Measurements from ENCODE around the gene HNRNPC.
A peak's percentile ranks its signal among the peaks of the same experiment; 100 is the strongest.
"Not testable (repeated sequence)": the region's sequence is repeated elsewhere in the genome, so short reads cannot be mapped to it uniquely, and the experiment has no call there.

HNRNPC gene

GRCh38 chr14:21269252-21270046 is at the start of gene HNRNPC:
TSS of gene HNRNPC (minus strand) at chr14:21269442. CDS start at chr14:21234193, 35,249 bp downstream.
- TF ChIP-seq JUND (IDR thresholded peaks at IDR 0.05; ENCODE audit: low read depth): no peak
- in situ Hi-C loops (cut with HindIII; ENCODE audit: low pct_unique_long_range_greater_than_20kb, low sequenced_read_pairs): no loop called here

GRCh38 chr14:21317398-21317797 is 48.2 kb upstream of the HNRNPC start:
- TF ChIP-seq JUND (IDR thresholded peaks at IDR 0.05; ENCODE audit: low read depth): no peak
- in situ Hi-C loops (cut with HindIII; ENCODE audit: low pct_unique_long_range_greater_than_20kb, low sequenced_read_pairs): no loop called here
- DNase-seq (ENCODE audit: low read depth in 1 of 2, low spot score in 1 of 2): no peak

More at GRCh38 chr14:21269252-21270046, at the start of gene HNRNPC:
- peak; percentile 80 to 99 for DNase-seq (ENCODE audit: low read depth in 1 of 2, low spot score in 1 of 2)

GRCh38 chr14:21313512-21313911 is 44.3 kb upstream of the HNRNPC start:
- no peak for DNase-seq (ENCODE audit: low read depth in 1 of 2, low spot score in 1 of 2)
- in situ Hi-C loops (cut with HindIII; ENCODE audit: low pct_unique_long_range_greater_than_20kb, low sequenced_read_pairs): no loop called here
- TF ChIP-seq JUND (IDR thresholded peaks at IDR 0.05; ENCODE audit: low read depth): no peak

GRCh38 chr14:21311614-21312013 is 42.4 kb upstream of the HNRNPC start:
- in situ Hi-C loops (cut with HindIII; ENCODE audit: low pct_unique_long_range_greater_than_20kb, low sequenced_read_pairs): no loop called here
- TF ChIP-seq JUND (IDR thresholded peaks at IDR 0.05; ENCODE audit: low read depth): no peak
- DNase-seq (ENCODE audit: low read depth in 1 of 2, low spot score in 1 of 2): no peak

- no peak for DNase-seq (ENCODE audit: low read depth in 1 of 2, low spot score in 1 of 2)
- in situ Hi-C loops (cut with HindIII; ENCODE audit: low pct_unique_long_range_greater_than_20kb, low sequenced_read_pairs): no loop called here
- TF ChIP-seq JUND (IDR thresholded peaks at IDR 0.05; ENCODE audit: low read depth): no peak
Measured at GRCh38 chr14:21309956-21310355, 40.7 kb upstream of the HNRNPC start.

GRCh38 chr14:21309238-21309636 is 40.0 kb upstream of the HNRNPC start:
- TF ChIP-seq JUND (IDR thresholded peaks at IDR 0.05; ENCODE audit: low read depth): no peak
- in situ Hi-C loops (cut with HindIII; ENCODE audit: low pct_unique_long_range_greater_than_20kb, low sequenced_read_pairs): no loop called here
- DNase-seq (ENCODE audit: low read depth in 1 of 2, low spot score in 1 of 2): no peak

- TF ChIP-seq JUND (IDR thresholded peaks at IDR 0.05; ENCODE audit: low read depth): no peak
- DNase-seq (ENCODE audit: low read depth in 1 of 2, low spot score in 1 of 2): peak; percentile 10 to 96
- in situ Hi-C loops (cut with HindIII; ENCODE audit: low pct_unique_long_range_greater_than_20kb, low sequenced_read_pairs): no loop called here
Measured at GRCh38 chr14:21308479-21309237, 39.4 kb upstream of the HNRNPC start.

GRCh38 chr14:21308132-21308478 is 38.9 kb upstream of the HNRNPC start:
- TF ChIP-seq JUND (IDR thresholded peaks at IDR 0.05; ENCODE audit: low read depth): no peak
- in situ Hi-C loops (cut with HindIII; ENCODE audit: low pct_unique_long_range_greater_than_20kb, low sequenced_read_pairs): no loop called here
- DNase-seq (ENCODE audit: low read depth in 1 of 2, low spot score in 1 of 2): peak in 1 of 2 experiments; percentile 77

- in situ Hi-C loops (cut with HindIII; ENCODE audit: low pct_unique_long_range_greater_than_20kb, low sequenced_read_pairs): no loop called here
- DNase-seq (ENCODE audit: low read depth in 1 of 2, low spot score in 1 of 2): no peak
- no peak for TF ChIP-seq JUND (IDR thresholded peaks at IDR 0.05; ENCODE audit: low read depth)
Measured at GRCh38 chr14:21307637-21308036, 38.4 kb upstream of the HNRNPC start.

GRCh38 chr14:21302836-21303140 is 33.5 kb upstream of the HNRNPC start:
- in situ Hi-C loops (cut with HindIII; ENCODE audit: low pct_unique_long_range_greater_than_20kb, low sequenced_read_pairs); DNase-seq (ENCODE audit: low read depth in 1 of 2, low spot score in 1 of 2): not testable (repeated sequence)

- in situ Hi-C loops (cut with HindIII; ENCODE audit: low pct_unique_long_range_greater_than_20kb, low sequenced_read_pairs): no loop called here
- no peak for DNase-seq (ENCODE audit: low read depth in 1 of 2, low spot score in 1 of 2)
- no peak for TF ChIP-seq JUND (IDR thresholded peaks at IDR 0.05; ENCODE audit: low read depth)
Measured at GRCh38 chr14:21302013-21302835, 33.0 kb upstream of the HNRNPC start.

- in situ Hi-C loops (cut with HindIII; ENCODE audit: low pct_unique_long_range_greater_than_20kb, low sequenced_read_pairs): no loop called here
- no peak for TF ChIP-seq JUND (IDR thresholded peaks at IDR 0.05; ENCODE audit: low read depth)
- DNase-seq (ENCODE audit: low read depth in 1 of 2, low spot score in 1 of 2): peak; percentile 9 to 26
Measured at GRCh38 chr14:21300892-21301291, 31.6 kb upstream of the HNRNPC start.
